MM.1S (cell line): ENCODE results near the gene FBLIM1.

ENCODE experiments used
- CTCF ChIP-seq: fragments of 300-600 bp; sonication (generic); IDR thresholded peaks from 2 replicates; pipeline ENCODE4 v1.5.1; 2016; ENCODE audit warnings: antibody characterized with exemption, low read length, mixed read lengths
- EZH2 ChIP-seq: fragments of 300-600 bp; sonication (generic); optimal IDR thresholded peaks from 2 replicates; pipeline ENCODE3; 2017; ENCODE audit warnings: low read depth, mild to moderate bottlenecking, antibody characterized with exemption, low read length, mixed read lengths
- EZH2phosphoT487 ChIP-seq: fragments of 300-600 bp; sonication (generic); IDR thresholded peaks from 2 replicates; pipeline ENCODE4 v1.6.1; 2018; ENCODE audit warnings: antibody characterized with exemption, low read length

DNA sequence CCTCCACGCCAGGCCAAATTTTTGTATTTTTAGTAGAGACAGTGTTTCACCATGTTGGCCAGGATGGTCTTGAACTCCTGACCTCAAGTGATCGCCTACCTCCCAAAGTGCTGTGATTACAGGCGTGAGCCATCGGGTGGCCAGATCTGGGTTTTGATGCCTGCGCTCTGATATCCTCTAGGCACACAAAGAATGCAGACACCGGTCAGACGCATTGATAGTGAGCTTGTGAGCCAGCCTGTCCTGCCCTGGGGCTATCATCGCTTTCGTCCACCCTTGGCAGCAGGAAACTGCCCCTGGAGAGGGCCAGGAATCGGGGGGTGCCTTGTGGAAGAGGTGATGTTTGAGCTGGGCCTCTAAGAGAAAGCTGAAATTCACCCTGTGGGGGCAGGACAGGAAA lies 4.0 kb downstream of the FBLIM1 start:
- TF ChIP-seq CTCF (no peak), EZH2 (no peak), EZH2phosphoT487 (no peak)
